HG03460 (cell line): Measurements from ENCODE around the gene AKAP13.
A peak's percentile ranks its signal among the peaks of the same experiment; 100 is the strongest.
"Not testable (repeated sequence)": the region's sequence is repeated elsewhere in the genome, so short reads cannot be mapped to it uniquely, and the experiment has no call there.

Source experiments
- ATAC-seq: cut with Tn5 transposase; IDR thresholded peaks from one replicate; pipeline ENCODE4 v1.9.1; 2021; ENCODE audit not compliant: unreplicated experiment

Gene AKAP13

DNA sequence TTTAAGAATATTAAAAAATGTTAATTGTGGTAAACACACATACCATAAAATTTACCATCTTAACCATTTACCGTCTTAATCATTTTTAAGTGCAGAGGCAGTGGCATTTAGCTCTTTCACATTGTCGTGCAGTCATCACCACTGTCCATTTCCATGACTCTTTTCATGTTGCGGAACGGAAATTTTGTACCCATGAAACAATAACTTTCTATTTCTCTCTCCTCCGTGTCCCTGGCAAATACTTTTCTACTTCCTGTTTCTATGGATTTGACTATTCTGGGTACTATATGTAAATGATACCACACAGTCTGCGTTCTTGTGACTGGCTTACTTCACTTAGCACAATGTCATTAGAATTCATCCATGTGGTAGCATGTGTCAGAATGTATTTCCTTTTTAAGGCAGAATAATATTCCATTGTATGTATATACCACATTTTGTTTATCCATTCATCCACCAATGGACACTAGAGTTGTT lies 27.9 kb downstream of the AKAP13 start:
- ATAC-seq = peak; percentile 64

- no peak for ATAC-seq
Observed at GRCh38 chr15:85412066-85412465, 31.7 kb downstream of the AKAP13 start.

GRCh38 chr15:85412956-85413854 lies 32.8 kb downstream of the AKAP13 start:
- peak; percentile 98 for ATAC-seq

DNA sequence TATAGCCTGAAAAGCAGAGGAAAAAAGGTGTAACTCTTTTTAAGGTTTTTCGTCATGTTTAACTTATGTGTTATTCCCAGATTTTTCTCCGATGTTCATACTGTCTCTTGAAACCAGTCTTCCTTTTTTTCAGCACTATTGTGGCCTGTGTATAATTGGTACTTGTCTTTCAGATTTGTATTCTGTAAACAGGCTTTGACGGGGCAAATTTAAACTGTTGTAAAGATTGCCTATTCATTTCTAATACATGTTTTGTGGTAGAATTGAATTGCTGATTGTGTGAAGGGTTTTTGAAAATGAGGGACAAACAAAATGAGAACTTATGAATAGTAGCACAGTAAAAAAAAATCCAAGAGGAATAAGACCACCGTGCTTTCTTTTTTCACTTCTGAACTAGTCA lies 33.6 kb downstream of the AKAP13 start:
- ATAC-seq = no peak

DNA sequence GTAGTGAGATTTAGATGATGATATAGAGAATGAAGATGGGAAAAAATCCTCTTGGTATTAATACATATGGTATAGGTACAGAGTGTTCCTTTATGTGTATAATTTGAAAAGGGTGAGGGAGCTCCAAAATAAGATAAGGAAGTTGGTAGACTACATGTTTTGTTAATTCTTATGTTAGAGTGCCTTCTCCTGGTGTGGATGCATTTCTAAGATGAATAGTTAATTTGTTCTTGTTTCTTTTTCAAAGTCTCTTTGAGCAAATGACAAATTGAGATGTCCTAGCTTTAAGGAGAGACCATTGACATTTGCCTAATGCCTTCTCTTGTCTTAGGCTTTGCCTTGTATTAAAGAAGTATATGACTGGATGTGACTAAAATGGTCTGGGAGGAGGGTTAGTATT lies 34.1 kb downstream of the AKAP13 start:
- ATAC-seq = no peak

DNA sequence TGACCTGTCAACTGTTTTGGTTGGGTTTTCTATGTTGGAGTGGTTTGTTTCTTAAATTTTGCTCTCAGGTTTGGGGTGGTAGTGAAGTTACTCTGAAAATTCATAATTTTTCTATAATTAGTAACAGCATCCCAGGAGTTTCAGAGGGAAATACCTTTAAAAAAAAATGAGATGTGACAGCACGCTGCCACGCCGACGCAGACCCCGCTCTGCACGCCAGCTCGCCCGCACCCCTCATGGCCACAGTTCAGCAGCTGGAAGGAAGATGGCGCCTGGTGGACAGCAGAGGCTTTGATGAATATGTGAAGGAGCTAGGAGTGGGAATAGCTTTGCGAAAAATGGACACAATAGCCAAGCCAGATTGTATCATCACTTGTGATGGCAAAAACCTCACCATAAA lies 34.6 kb downstream of the AKAP13 start:
- ATAC-seq = no peak

- no peak for ATAC-seq
Observed at GRCh38 chr15:85415783-85416182, 35.4 kb downstream of the AKAP13 start.

- ATAC-seq = no peak
Observed at GRCh38 chr15:85417276-85417675, 36.9 kb downstream of the AKAP13 start.

GRCh38 chr15:85419161-85419560 lies 38.8 kb downstream of the AKAP13 start:
- no peak for ATAC-seq

- ATAC-seq = no peak
Observed at GRCh38 chr15:85421116-85421925, 40.9 kb downstream of the AKAP13 start.

DNA sequence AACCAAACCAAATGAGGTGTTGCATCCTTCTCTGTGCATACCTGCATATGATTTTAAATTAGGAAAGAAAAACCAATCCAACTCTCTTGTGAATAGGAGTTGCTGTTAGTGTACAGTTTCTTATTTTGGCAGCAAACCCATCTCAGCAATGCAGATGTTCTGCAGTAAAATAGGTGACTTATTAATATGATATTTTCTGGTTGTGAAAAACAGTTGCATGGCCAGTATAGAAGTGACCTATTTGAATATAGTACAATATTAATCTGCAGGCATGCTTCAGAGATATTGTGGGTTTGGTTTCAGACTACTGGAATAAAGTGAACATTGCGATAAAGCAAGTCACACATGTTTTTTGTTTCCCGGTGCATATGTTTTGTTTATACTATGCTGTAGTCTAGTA lies 42.2 kb downstream of the AKAP13 start:
- no peak for ATAC-seq

- ATAC-seq = no peak
Observed at GRCh38 chr15:85423256-85423655, 42.9 kb downstream of the AKAP13 start.

DNA sequence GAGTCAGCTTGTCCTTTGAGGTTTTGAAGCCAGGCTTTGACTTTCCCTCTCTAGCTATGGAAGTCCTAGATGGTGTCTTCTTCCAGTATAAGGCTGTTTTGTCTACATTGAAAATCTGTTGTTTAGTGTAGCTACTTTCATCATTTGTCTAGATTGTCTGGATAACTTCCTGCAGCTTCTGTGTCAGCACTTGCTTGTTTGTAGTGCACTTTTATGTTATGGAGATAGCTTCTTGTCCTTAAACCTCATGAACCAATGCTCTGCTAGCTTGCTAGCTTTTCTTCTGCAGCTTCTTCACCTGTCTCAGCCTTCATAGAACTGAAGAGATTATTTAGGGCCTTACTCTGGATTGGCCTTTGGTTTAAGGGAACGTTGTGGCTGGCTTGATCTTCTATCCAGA lies 43.8 kb downstream of the AKAP13 start:
- no peak for ATAC-seq

DNA sequence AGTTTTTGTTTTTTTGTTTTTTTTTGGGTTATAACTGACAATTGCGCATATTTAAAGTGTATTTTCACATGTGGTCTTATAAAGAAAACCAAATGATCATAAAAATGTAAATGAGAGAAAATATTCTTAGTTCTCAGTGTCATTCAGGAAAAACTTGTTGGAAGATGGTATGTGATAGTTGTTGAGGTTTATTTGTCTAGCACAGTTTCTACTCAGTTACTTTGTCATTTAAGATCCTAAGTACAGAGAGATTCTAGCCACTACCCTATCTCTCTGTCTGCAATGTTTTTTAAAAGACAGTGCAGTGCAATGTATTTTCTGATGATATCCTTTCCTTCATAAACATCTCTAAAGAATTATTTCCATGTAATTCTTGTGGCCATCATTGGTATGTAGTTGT lies 46.1 kb downstream of the AKAP13 start:
- ATAC-seq = no peak

DNA sequence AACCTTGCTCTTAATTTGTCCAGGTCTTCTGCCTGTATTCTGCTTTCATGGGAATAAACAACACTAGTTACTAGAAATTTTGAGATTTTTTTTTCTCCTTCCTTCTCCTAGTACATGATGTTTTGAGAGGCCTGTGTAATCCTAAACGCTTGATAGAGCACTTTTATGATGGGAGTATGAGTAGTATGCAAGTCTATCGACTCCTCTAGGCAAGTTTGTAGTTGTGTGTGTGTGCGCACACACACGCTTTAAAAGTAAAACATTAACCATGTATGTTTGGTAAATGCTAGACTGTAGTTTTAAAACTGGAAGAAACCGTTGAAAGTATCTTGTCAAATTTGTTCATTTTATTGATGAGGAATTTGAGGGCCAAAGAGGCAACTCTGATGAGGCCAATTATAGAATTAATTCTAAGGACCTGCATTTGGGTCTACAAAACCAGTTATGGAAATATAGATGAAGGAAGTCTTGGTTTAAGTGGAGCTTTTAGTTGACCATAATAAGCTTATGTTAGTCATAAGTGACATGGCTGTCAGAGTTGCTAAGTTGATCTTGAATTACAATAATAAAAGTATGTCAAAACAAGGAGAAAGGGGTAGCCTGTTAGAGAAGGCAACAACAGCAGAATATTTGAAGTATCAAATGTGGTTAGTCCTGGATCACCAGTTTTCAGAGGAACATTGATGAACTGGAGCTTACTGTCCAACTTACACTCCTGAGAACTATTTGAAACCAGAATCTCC lies 47.1 kb downstream of the AKAP13 start:
- no peak for ATAC-seq

- no peak for ATAC-seq
Observed at GRCh38 chr15:85429522-85429921, 49.1 kb downstream of the AKAP13 start.

GRCh38 chr15:85430406-85431204 lies 50.2 kb downstream of the AKAP13 start:
- peak; percentile 99 for ATAC-seq

DNA sequence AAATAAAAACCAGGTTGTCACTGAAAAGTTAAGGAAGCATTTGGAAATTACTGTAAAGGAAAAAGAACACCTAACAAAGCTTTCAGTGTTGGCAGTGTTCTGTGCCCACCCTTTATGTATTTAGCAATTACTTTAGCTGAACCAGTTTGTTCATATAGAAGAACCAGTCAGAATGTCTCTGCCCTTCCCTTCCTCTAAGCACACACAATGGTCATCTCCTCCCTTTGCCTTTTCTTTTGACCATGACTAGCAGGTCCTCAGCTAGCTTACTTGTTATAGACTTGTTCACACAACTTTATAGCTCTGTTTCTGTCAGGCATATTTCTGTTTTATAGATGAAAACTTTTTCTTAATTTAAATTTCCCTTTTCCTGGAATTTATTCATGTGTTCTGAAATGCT lies 59.6 kb downstream of the AKAP13 start:
- ATAC-seq = no peak

- ATAC-seq = no peak
Observed at GRCh38 chr15:85440451-85440850, 60.0 kb downstream of the AKAP13 start.

GRCh38 chr15:85441854-85442253 lies 61.5 kb downstream of the AKAP13 start:
- ATAC-seq = not testable (repeated sequence)
